GM18499 (cell line): ENCODE data around the gene TNNC1.

Source experiments
- ATAC-seq: cut with Tn5 transposase; IDR thresholded peaks from one replicate; pipeline ENCODE4 v1.9.1; 2021; ENCODE audit warnings: moderate number of reproducible peaks; ENCODE audit not compliant: insufficient read depth, unreplicated experiment

TNNC1 gene

DNA sequence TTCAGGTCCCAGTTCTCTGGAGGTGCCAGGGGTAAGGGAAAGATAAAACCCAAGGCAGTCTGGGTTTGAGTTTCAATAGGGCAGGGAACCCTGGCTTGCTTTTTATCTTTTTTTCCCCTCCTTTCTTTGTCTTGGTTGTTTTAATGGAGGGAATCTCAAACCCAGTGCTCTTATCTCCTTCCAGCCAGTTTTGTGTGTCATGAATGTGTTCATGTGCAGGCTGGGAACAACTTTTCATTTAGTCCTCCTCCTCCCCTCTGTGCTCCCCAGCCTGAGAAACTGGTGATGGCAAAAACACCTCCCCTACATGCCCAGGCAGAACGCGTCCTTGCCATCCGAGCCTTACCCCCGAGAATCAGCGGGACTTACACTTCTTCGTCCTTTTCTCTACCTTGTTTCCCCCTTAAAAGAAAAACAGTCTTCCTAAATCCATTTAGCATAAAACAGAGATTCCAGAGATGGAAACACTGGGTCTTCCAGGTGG lies 19.8 kb downstream of the TNNC1 start:
- ATAC-seq, result no peak

DNA sequence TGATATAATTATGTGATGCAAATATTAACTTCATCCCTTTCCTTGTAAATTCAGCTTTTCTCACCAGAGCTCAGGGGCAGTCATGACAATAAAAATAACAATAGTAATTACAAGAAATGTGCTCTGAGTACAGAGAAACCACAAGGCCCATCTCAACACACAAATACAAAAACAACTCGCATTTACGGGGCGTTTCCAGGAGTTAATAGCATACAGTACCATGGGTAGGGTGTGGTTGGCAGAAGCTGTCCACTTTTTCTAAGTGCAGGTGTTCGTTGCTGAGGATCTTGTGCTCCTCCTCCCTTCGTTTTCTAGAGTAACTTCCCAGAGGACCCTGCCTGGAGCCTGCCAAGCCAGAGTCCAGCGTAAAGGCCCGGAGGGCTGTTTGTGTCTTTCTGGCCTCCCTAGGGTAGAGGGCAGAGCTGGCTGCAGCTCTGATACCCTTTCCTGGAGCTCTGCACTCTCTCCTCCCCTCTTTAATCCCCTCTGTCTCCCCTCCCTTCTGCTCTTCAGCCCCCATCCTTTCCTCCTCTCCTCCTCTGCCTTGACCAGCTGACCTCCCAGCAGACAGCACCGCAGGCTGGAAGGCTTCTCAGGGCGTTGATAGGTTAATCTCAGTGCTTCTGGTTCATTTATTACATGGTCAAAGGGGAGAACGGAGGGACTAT lies 20.4 kb downstream of the TNNC1 start:
- ATAC-seq, result no peak

DNA sequence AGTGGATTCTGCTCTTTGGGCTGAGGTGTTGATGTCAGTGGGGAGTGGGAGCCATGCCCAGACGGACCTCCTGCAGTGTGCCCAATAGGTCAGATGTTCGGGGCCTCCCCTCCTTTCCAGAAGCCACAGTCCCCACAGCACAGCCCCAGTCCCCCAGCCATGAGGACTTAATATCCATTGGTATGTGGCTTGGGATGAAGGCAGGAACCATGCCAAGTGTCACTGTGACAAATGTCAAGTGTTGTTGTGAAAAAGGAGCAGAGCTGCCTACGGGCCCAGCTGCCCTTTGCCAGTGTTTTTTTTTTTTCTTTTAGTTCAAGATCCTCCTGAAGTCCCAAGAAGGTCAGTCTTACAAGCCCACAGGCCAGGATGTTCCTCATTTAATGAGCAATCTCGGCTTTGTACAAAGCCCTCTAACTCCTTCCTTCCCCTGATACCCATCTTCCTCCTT lies 21.1 kb downstream of the TNNC1 start:
- no peak for ATAC-seq

DNA sequence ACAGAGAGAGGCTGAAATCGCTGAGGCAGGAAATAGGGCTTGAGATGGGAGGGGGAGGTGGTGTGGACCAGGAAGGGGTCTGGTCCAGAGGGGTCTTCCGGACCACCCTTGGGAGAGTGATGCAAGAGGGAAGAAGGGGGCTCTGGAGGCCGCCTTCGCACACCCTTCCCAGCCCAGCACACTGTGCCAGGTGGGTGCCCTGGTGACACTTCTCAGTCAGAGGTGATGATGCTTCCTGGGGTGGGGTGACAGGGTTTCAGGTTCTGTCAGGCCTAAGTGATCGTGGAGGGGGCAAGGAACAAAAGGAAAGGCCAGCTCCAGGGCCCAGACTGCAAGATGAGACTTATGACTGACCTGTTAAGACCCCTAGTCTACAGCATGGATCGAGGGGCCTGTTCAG lies 21.6 kb downstream of the TNNC1 start:
- ATAC-seq, result no peak

DNA sequence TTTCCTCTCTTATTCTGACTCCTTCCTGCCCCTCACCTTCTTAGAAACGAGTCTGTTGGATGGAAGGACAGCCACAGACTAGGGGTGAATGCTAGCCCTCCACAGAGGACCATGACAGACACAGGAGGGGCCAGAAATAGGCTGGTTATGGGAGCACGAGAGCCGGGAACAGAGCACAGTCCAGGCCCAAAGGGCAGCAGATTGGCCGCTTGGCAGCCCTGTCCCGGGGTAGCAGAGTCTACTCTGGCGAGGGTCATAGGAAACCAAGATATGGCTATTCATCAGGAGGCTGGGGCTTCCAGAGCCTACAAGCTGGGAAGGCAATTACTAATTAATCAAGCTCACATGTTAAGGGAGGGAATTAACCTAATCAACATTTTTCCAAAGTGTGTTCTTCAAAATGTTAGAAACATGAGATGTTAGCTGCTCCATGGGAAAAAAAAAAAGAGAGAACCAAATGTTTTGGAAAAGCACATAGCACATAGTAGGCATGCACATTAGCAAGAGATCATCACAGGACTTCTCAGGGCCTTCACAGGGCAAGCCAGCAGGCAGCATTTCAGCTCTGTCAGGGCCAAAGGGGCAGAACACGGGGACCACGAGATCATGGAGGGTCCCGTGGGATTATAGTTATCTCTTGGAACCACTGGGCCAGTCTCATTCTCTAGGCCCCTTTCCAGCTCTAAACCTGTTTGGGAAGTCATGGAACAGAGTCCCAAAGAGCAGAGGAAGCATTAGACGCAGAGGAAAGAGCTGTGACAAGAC lies 22.2 kb downstream of the TNNC1 start:
- ATAC-seq, result no peak

DNA sequence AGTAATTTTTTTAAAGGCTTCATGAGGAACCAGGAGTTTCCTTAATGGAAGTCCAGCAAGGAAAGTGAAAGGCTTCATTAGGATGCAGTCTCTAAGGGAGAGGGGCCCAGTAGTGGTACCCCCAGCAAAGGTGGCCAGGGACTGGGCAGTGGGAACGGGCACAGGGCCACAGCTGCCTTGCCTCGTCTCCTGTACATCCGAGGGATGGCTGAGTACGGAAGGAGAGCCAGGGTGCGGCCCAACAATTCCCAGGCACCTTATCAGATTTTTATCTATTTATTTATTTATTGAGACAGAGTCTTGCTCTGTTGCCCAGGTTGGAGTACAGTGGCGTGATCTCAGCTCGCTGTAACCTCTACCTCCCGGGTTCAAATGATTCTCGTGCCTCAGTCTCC lies 23.4 kb downstream of the TNNC1 start:
- ATAC-seq, result no peak

DNA sequence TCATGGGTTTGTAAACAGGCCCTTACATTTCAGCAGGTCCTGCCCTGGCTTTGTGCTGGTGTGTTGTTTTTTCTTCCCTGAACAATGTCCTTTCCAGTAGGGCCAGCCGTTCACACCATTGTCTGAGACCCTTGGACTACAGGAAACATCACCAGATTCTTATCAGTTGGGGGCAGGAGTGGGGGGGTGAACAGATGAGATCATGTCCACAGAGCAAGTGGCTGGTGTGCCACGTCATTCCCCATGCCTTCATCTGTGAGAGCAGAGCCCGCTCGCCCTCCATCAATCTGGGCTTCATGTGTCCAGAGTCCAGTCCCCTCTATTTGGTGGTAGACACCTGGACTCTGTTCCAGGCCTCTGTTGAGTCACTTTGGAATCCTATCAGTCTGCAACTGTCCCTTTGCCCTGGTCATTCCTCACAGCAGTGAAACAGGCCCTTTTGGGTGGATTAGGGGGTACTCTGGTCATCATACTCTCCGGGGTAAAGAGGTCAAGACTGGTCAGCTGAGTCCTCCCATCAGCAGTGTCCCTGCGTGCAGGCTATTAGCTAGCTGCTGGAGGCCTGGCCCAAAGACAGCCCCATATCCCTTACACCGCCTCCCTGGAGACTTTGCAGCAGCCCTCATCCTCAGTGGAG lies 23.9 kb downstream of the TNNC1 start:
- no peak for ATAC-seq

DNA sequence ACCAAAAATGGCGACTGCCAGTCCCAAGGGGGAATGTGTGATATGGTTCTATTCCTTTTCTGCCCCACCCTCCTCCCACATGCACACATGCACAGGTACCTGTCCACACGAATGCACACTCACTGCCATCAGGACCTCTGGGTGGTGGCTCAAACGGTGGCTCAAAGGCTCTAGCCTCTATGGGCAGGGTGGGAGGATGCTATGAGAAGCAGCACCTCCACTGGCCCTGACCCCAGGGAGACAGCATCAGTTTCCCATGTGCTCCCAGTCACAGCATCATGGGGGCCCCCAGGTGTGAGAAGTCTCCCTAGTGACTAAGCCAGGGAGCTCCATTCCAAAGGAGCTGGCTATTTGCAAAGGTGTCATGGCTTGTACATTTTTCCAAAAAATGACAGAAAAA lies 24.8 kb downstream of the TNNC1 start:
- ATAC-seq, result no peak

DNA sequence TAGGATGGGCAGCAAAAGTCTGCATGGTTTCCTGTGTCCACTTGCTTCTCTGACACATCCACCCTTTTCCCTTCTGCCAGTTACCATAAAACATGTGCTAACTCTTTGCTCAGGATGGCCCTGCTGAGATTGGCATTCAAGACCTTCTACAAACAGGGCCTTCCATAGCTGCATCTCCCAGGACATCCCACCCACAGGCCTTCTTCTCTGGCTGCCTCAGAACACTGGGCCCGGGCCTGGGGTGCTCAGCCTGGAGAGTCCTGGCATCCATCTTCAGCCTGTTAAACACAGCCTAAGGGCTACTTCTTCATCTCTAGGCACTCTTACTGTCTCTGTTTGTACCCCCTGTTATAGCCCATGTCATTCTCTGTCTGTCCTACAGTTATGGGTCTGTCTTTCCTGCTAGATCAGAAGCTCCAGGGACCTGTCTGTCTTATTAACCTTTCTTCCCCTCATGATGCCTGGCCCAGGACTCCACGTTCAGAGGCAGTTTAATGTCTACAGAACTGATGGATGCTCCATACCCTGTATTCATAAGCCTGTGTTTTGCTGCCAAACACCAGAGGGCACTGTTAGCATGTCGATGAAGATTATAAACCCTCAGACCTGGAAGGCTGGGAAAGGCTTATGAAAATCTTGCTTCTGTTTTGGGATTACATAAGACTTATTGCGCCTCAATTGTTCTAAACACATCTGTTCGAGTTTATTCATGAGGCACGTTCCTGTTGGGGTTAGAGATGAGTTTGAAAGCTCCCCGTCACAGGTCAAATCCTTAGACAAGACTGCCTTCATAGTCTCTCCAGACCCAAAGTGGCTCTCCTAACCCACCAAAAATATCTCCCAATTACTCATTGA lies 25.5 kb downstream of the TNNC1 start:
- ATAC-seq, result no peak

DNA sequence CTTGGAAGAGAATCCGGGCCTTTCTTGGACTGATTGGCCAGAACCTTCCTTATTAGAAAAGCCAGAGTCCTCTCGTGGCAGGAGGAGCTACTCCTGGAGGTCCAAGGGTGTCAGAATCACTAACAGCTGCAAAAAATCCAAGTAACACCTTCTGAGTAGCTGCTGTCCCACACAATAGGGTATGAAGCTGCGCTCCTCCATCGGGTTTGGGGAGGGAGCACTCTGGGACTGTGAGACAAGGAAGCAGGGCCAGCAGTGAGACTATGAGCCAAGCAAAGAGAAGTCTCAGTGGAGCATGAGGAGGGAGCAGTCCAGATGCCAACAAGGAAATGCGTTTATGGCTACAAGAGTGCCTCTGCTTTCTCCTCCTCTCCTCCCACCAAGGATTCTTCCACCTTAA lies 30.7 kb downstream of the TNNC1 start:
- no peak for ATAC-seq

DNA sequence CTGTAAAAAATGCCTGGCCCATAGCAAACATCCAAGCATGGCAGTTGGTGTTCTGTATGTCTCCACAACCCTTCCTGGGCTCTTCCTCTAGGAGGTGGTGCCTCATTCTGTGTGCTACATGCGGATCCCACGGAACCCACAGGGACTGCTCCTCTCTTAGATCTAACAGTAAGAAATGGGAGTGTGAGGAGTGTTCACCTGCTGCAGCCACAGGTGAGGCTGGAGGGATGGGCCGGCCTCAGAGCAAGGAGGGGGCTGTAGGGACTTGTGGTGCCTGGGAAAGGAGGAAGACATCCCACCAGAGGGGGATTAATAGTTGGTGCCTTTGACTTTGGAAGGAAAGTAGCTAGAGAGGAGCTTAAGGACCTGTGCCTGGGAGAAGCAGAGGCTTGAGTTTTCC lies 31.2 kb downstream of the TNNC1 start:
- no peak for ATAC-seq

DNA sequence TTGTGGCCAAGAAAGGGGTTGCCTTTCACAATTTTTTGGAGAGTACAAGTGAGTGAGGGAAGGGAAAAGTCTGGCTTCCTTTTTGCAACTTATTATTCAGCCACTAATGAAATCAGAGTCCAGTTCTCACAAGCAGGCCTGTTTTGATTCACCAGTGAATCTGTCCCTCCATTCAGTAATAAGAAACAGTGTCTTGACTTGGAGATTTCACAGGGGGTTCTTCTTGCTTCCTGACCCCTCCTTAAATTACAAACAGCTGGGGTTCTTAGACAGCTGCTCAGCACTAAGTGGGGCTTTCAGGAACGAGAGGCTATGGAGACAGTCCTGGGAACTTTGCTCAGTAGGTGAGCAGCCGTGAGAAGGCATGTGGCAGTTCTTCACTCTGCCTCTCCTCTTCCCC lies 33.5 kb downstream of the TNNC1 start:
- no peak for ATAC-seq

DNA sequence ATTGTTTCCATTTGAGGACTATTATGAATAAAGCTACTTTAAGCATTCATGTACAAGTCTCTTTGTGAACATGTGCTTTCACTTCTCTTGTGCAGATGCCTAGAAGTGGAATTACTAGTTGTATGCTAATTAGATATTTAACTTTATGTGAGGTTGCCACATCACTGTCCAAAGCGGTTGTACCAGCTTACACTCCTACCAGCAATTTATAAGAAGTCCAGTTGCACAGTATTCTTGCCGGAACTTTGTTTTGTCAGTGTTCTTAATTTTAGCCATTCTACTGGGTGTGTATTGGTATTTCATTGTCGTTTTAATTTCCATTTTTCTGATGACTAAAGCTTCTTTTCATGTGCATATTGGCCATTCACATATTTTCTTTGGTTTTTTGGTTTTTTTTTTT lies 38.0 kb downstream of the TNNC1 start:
- no peak for ATAC-seq

DNA sequence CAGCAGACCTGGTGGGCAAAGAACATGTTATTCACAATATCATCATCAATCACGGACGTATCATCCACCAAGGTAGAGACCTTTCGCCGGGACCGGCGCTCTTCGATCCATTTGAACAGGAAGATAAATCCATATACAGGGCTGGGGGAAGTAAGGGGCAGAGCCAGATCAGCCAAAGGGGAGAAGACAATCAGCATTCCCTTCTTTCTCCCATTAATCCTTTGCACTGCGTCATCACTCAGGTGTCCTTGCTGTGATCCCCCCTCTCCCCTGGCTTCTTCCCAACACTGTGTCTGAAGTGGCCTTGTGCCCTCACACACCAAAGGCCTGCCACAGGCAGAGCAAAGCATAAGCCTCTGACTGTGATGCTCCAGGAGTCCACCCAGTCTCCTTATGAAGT lies 45.4 kb downstream of the TNNC1 start:
- ATAC-seq, result no peak

DNA sequence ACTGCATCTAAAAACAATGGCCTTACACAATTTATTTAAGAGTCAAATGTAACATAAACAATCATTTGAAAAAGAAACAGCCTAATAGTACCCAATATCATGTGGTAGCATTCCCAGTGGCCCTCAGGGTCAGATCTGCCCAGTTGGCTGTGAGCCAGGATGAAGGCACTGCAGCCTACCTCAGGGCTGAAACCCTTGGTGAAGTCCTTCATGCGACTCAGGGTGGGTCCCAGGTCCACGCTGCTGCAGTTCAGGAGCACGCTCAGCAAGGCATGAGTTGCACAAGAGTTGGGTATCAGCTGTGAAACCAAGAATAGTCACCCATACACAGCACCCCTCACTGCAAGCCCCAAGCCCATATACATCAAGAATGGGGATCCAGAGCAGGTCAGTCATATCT lies 46.1 kb downstream of the TNNC1 start:
- no peak for ATAC-seq

DNA sequence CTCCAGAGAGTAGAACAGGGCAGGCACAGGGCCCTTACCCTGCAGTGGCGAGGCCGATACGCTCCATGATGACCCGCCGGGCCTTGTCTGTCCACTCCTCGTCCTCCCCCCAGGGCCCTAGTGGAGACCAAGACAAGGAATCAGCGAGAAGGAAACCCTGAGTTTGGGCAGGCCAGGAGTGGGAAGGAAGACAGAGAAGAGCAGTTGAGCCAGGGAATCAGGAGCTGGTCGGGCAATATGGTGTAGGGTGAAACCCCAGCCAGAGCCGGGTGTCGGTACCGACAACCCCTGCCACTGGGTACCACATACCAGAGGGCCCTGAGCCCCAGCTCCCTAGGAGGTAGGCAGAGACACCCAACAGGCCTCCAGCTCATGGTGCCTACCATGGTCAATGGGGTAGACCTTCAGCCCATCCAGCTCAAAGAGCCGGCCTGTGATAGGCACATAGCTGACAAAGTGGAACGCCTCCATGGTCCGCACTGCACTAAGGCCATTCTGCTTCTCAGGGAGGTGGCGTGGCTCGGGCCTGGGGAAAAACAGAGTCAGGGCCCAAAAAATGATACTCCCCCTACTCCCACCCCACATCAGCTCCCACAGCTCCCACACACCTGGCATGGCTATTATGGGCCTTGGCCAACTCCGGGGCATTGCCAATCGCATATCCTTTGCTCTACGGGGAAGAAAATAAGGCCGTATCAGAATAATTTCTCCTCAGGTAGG lies 46.9 kb downstream of the TNNC1 start:
- no peak for ATAC-seq

DNA sequence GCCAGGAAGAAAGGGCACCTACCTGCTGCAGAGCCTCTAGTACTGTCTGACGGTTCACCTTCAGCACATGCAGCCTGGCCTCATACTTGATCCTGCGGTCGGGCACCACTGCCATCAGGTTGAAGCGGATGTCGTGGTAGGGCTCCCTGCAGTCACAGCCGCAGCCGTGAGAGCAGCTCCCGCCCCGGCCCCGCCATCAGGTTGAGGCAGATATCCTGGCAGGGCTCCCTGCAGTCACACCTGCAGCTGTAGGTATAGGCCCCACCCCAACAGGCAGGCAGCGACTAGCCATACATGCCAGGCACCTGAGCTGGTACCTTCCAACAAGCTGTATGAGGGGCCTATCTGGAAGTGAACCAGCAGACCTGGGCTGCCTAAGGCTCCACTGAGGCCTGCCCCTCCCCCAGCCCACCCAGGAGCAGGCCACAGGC lies 47.6 kb downstream of the TNNC1 start:
- ATAC-seq, result no peak

DNA sequence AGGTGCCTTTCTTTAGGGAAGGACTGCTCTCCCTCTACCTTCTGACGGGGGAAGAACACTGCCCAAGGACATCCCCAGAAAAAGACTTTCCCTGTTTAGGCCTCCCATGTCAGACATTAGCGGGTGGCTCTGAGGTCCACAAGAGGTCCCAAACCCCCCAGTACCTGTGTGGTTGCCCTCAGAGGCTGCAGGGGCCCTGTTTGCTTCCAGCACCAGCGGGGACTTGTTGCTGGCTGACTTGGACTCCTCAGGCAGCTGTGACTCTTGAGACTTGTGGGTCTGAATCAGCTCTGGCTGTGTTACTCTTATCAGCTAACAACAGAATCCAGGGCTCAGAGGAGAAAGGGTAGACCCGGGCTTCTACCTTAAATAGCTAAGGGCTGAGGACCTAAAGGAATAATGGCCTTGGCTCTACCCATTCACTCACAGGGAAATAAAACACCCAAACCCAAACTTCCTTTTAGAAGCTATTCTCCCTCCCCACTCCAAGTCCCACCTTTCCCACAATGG lies 48.2 kb downstream of the TNNC1 start:
- no peak for ATAC-seq

DNA sequence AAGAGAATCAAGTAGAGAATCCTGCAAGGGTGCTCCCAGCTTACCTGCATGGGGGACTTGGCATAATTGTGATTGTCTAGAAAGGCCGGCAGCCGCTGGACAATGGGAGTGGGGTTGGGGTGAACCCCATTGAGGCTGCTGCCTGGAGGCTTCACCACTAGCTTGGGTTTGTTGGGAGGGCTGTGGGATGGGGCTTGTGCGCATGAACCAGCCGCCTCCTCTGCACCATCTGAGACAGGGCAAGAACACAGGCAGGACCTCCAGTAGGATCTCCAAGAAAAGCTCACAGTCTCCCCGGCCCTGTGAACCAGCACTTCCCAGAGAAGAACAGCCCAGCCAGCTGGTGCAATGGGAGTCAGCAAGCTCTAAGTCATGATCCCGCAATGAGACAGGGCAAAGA lies 48.8 kb downstream of the TNNC1 start:
- no peak for ATAC-seq

DNA sequence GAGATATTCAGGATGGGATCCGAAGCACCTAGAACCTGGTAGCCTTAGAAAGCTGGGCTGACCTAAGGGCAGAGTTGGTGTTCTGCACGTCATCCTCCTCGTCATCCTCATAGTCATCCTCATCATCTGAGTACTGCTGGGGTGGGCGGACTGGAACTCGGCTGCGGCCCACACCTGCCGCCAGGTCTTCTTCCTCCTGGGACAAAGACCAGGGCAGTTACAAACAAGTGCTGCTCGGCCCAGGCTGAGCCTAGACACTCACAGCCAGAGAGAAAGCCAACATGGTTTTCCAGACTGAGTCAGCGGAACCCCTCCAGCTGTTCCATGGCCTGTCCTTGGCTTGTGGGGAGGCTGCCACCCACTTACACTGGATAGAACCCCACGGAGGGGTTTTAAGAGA lies 49.5 kb downstream of the TNNC1 start:
- no peak for ATAC-seq
